ENCODE measurements around the gene CD84. TPM values are rescaled to one million over a fixed set of nuclear protein-coding genes. Genes with fewer than 3 reads are reported as not detected.
"Not testable (repeated sequence)": the region's sequence is repeated elsewhere in the genome, so short reads cannot be mapped to it uniquely, and the experiment has no call there.

CD84 gene
- total and polyA plus RNA-seq, 4 experiments from 2014 or later = 15.9 to 98.9 (median 65.6) TPM

GRCh38 chr1:160531809-160532556, 47.3 kb downstream of the CD84 start:
- H3K27me3 ChIP-seq (ENCODE audit: insufficient read depth, low read length); intact Hi-C loops (cut with micrococcal nuclease); H3K4me3 Mint-ChIP-seq; H3K27me3 Mint-ChIP-seq; H3K36me3 ChIP-seq (ENCODE audit: insufficient read depth, low read length); H3K9me3 ChIP-seq (ENCODE audit: control insufficient read depth in 1 of 2, low read length in 2 of 2); H3K27ac ChIP-seq (ENCODE audit: low read depth, low read length); H3K4me3 ChIP-seq (ENCODE audit: low read length in 2 of 2); CTCF ChIA-PET (ENCODE audit: partially characterized antibody); DNase-seq: not testable (repeated sequence)
- H3K4me1 ChIP-seq (ENCODE audit: insufficient read depth, low read length) = peaks cover 12% of the 10 kb centered on the region
- H3K9me3 Mint-ChIP-seq = peaks cover 2 to 51% (median 33%) of the 10 kb centered on the region in 8 donors
- peak overlapping the region in 1 of 7 donors; percentile 52 for H3K27ac Mint-ChIP-seq
- POLR2A ChIA-PET (ENCODE audit: partially characterized antibody) = interaction anchor here (1.0 kb wide), 1 partner anchor 10 kb away, joined by 3 read pairs; no protein-coding TSS in a partner anchor
- peaks cover 9 to 26% (median 21%) of the 10 kb centered on the region in 4 donors for H3K4me1 Mint-ChIP-seq
- H3K36me3 Mint-ChIP-seq = peaks cover 11 to 28% of the 10 kb centered on the region in 2 donors

DNA sequence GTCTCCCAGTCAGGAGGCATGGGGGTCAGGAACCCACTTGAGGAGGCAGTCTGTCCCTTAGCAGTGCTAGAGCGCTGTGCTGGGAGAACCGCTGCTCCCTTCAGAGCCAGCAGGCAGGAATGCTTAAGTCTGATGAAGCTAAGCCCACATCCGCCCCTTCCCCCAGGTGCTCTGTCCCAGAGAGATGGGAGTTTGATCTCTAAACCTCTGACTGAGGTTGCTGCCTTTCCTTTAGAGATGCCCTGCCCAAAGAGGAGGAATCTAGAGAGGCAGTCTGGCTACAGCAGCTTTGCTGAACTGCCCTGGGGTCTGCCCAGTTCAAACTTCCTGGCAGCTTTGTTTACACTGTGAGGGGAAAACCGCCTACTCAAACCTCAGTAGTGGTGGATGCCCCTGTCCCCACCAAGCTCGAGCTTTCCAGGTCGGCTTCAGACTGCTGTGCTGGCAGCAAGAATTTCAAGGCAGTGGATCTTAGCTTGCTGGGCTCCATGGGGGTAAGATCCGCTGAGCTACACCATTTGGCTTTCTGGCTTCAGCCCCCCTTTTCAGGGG, 49.8 kb downstream of the CD84 start:
- ChIA-PET CTCF (ENCODE audit: partially characterized antibody) (interaction anchor here (0.8 to 1.8 kb wide), 6 partner anchors 9 to 146 kb away, joined by 3 to 6 read pairs (median 3); no protein-coding TSS in a partner anchor), POLR2A (ENCODE audit: partially characterized antibody) (interaction anchor here (0.6 to 2.5 kb wide), 7 partner anchors 10 to 101 kb away, joined by 3 to 10 read pairs (median 3); no protein-coding TSS in a partner anchor)
- DNase-seq; H3K27me3 Mint-ChIP-seq; H3K36me3 ChIP-seq (ENCODE audit: insufficient read depth, low read length); H3K4me3 ChIP-seq (ENCODE audit: low read length in 2 of 2); H3K9me3 ChIP-seq (ENCODE audit: control insufficient read depth in 1 of 2, low read length in 2 of 2); H3K27ac ChIP-seq (ENCODE audit: low read depth, low read length); H3K27me3 ChIP-seq (ENCODE audit: insufficient read depth, low read length): not testable (repeated sequence)
- Mint-ChIP-seq H3K36me3 (peaks cover 14 to 27% of the 10 kb centered on the region in 2 donors), H3K9me3 (peaks cover 4 to 48% (median 34%) of the 10 kb centered on the region in 8 donors), H3K4me1 (peaks cover 10 to 45% (median 28%) of the 10 kb centered on the region in 4 donors), H3K27ac (peak overlapping the region in 3 of 7 donors; percentile 35 to 43 (median 36)), H3K4me3 (peak overlapping the region in 1 of 8 donors; percentile 52)
- H3K4me1 ChIP-seq (ENCODE audit: insufficient read depth, low read length) = peaks cover 12% of the 10 kb centered on the region
- intact Hi-C loops (cut with micrococcal nuclease) = loop anchor here (10.0 kb wide), 1 partner anchor 185 kb away; the partner anchor contains the start of genes COPA and NCSTN

DNA sequence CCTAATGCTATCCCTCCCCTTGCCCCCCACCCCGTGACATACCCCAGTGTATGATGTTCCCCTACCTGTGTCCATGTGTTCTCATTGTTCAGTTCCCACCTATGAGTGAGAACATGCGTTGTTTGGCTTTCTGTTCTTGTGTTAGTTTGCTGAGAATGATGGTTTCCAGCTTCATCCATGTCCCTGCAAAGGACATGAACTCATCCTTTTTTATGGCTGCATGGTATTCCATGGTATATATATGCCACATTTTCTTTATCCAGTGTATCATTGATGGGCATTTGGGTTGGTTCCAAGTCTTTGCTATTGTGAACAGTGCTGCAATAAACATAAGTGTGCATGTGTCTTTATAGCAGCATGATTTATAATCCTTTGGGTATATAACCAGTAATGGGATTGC, 55.5 kb downstream of the CD84 start:
- not testable (repeated sequence) for H3K36me3 ChIP-seq (ENCODE audit: insufficient read depth, low read length); DNase-seq; H3K27me3 Mint-ChIP-seq; H3K4me3 ChIP-seq (ENCODE audit: low read length in 2 of 2); H3K27me3 ChIP-seq (ENCODE audit: insufficient read depth, low read length); H3K27ac ChIP-seq (ENCODE audit: low read depth, low read length); H3K9me3 ChIP-seq (ENCODE audit: control insufficient read depth in 1 of 2, low read length in 2 of 2)
- Mint-ChIP-seq H3K9me3 (peaks cover 4 to 35% (median 31%) of the 10 kb centered on the region in 8 donors), H3K4me3 (peak overlapping the region; percentile 21 to 72 (median 44)), H3K27ac (peak overlapping the region in 6 of 7 donors; percentile 46 to 90 (median 69)), H3K36me3 (peaks cover 22 to 27% of the 10 kb centered on the region in 2 donors), H3K4me1 (peaks cover 44 to 66% (median 59%) of the 10 kb centered on the region in 4 donors)
- intact Hi-C loops (cut with micrococcal nuclease) = loop anchor here (1.0 to 10.0 kb wide), 3 partner anchors 17 to 179 kb away; partner anchors contain the start of genes COPA and NCSTN
- POLR2A ChIA-PET (ENCODE audit: partially characterized antibody) = interaction anchor here (0.6 to 4.3 kb wide), 22 partner anchors 10 to 188 kb away, joined by 3 to 46 read pairs (median 4); partner anchors contain the start of genes CD48 and CD84
- CTCF ChIA-PET (ENCODE audit: partially characterized antibody) = interaction anchor here (1.0 to 3.6 kb wide), 7 partner anchors 11 to 254 kb away, joined by 3 to 14 read pairs (median 6); no protein-coding TSS in a partner anchor
- peaks cover 40% of the 10 kb centered on the region for H3K4me1 ChIP-seq (ENCODE audit: insufficient read depth, low read length)

GRCh38 chr1:160522622-160523345, 56.5 kb downstream of the CD84 start, which contains the start of gene SLAMF6:
Gene SLAMF6, minus strand, starts transcription at chr1:160523255. Its CDS starts 63 bp downstream, at chr1:160523192.
- Mint-ChIP-seq H3K27ac (peak within 1 kb of the TSS; percentile 89 to 98 (median 95)), H3K36me3 (peaks cover 22 to 25% of the 10 kb centered on the region in 2 donors), H3K27me3 (no peaks in the 10 kb centered on the region), H3K4me1 (peaks cover 53 to 76% (median 67%) of the 10 kb centered on the region in 4 donors), H3K4me3 (peak within 1 kb of the TSS; percentile 91 to 98 (median 95)), H3K9me3 (peaks cover 2 to 27% (median 24%) of the 10 kb centered on the region in 8 donors)
- peak; percentile 58 to 63 (median 59) for DNase-seq
- Histone ChIP-seq H3K27ac (ENCODE audit: low read depth, low read length) (peak within 1 kb of the TSS; percentile 60), H3K27me3 (ENCODE audit: insufficient read depth, low read length) (no peaks in the 10 kb centered on the region), H3K9me3 (ENCODE audit: control insufficient read depth in 1 of 2, low read length in 2 of 2) (no peaks in the 10 kb centered on the region), H3K4me1 (ENCODE audit: insufficient read depth, low read length) (peaks cover 50% of the 10 kb centered on the region), H3K36me3 (ENCODE audit: insufficient read depth, low read length) (no peaks in the 10 kb centered on the region), H3K4me3 (ENCODE audit: low read length in 2 of 2) (peak within 1 kb of the TSS; percentile 69 to 71)
- ChIA-PET CTCF (ENCODE audit: partially characterized antibody) (interaction anchor here (0.9 to 3.6 kb wide), 18 partner anchors 12 to 255 kb away, joined by 3 to 14 read pairs (median 4); no protein-coding TSS in a partner anchor), POLR2A (ENCODE audit: partially characterized antibody) (interaction anchor here (0.6 to 4.3 kb wide), 38 partner anchors 9 to 283 kb away, joined by 3 to 46 read pairs (median 4); partner anchors contain the start of genes CD48, CD84, COPA and NCSTN)
- intact Hi-C loops (cut with micrococcal nuclease) = loop anchor here (1.0 to 10.0 kb wide), 3 partner anchors 18 to 178 kb away; partner anchors contain the start of genes COPA and NCSTN

- Mint-ChIP-seq H3K9me3 (peaks cover 2 to 24% (median 18%) of the 10 kb centered on the region in 8 donors), H3K27ac (peak overlapping the region; percentile 89 to 98 (median 95)), H3K4me3 (peak overlapping the region; percentile 91 to 98 (median 95)), H3K4me1 (peaks cover 59 to 79% (median 71%) of the 10 kb centered on the region in 4 donors), H3K27me3 (no peaks in the 10 kb centered on the region), H3K36me3 (peaks cover 22 to 27% of the 10 kb centered on the region in 2 donors)
- intact Hi-C loops (cut with micrococcal nuclease) = loop anchor here (10.0 kb wide), 1 partner anchor 177 kb away; the partner anchor contains the start of genes COPA and NCSTN
- H3K36me3 ChIP-seq (ENCODE audit: insufficient read depth, low read length) = no peaks in the 10 kb centered on the region
- DNase-seq = no peak
- ChIA-PET CTCF (ENCODE audit: partially characterized antibody) (interaction anchor here (0.6 to 3.6 kb wide), 15 partner anchors 13 to 153 kb away, joined by 3 to 14 read pairs (median 4); no protein-coding TSS in a partner anchor), POLR2A (ENCODE audit: partially characterized antibody) (interaction anchor here (0.8 to 4.3 kb wide), 24 partner anchors 9 to 179 kb away, joined by 3 to 46 read pairs (median 4); partner anchors contain the start of genes CD84, COPA and NCSTN)
- H3K27me3 ChIP-seq (ENCODE audit: insufficient read depth, low read length) = no peaks in the 10 kb centered on the region
- peaks cover 57% of the 10 kb centered on the region for H3K4me1 ChIP-seq (ENCODE audit: insufficient read depth, low read length)
- peak overlapping the region; percentile 60 for H3K27ac ChIP-seq (ENCODE audit: low read depth, low read length)
- H3K4me3 ChIP-seq (ENCODE audit: low read length in 2 of 2) = peak overlapping the region; percentile 69 to 71
- H3K9me3 ChIP-seq (ENCODE audit: control insufficient read depth in 1 of 2, low read length in 2 of 2) = no peaks in the 10 kb centered on the region
Measured at GRCh38 chr1:160522136-160522535, 57.2 kb downstream of the CD84 start.

DNA sequence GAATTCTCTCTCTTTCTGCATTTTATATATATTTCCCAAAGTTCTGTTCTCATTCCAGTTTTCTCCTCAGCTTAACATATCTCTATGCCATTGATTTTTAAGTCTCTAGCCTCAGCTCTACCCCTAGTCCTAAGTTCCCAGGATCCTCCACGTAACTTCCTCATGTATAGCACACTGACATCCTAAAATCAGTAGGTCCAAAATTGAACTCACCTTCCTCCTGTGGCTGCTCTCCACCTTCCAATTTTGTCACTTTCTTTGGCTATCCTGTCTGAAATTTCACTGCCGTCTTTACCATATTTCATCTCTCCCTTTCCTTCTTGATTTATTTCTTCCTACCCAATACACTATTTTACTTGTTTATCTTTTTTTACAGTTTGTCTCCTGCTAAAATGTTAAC, 57.7 kb downstream of the CD84 start:
- H3K4me3 Mint-ChIP-seq = peak overlapping the region; percentile 91 to 98 (median 95)
- H3K27ac Mint-ChIP-seq = peak overlapping the region; percentile 84 to 98 (median 95)
- Histone ChIP-seq H3K4me3 (ENCODE audit: low read length in 2 of 2) (peak overlapping the region; percentile 69 to 71), H3K4me1 (ENCODE audit: insufficient read depth, low read length) (peaks cover 62% of the 10 kb centered on the region), H3K9me3 (ENCODE audit: control insufficient read depth in 1 of 2, low read length in 2 of 2) (no peaks in the 10 kb centered on the region), H3K36me3 (ENCODE audit: insufficient read depth, low read length) (no peaks in the 10 kb centered on the region), H3K27me3 (ENCODE audit: insufficient read depth, low read length) (no peaks in the 10 kb centered on the region), H3K27ac (ENCODE audit: low read depth, low read length) (peak overlapping the region; percentile 60)
- ChIA-PET CTCF (ENCODE audit: partially characterized antibody) (interaction anchor here (0.6 to 3.6 kb wide), 6 partner anchors 22 to 98 kb away, joined by 3 to 14 read pairs (median 4); no protein-coding TSS in a partner anchor), POLR2A (ENCODE audit: partially characterized antibody) (interaction anchor here (0.8 to 4.3 kb wide), 14 partner anchors 8 to 91 kb away, joined by 3 to 46 read pairs (median 6); partner anchors contain the start of gene CD84)
- DNase-seq = no peak
- peaks cover 0 to 18% (median 12%) of the 10 kb centered on the region in 8 donors for H3K9me3 Mint-ChIP-seq
- intact Hi-C loops (cut with micrococcal nuclease) = loop anchor here (10.0 kb wide), 1 partner anchor 177 kb away; the partner anchor contains the start of genes COPA and NCSTN
- peaks cover 22 to 26% of the 10 kb centered on the region in 2 donors for H3K36me3 Mint-ChIP-seq
- no peaks in the 10 kb centered on the region for H3K27me3 Mint-ChIP-seq
- H3K4me1 Mint-ChIP-seq = peaks cover 65 to 84% (median 71%) of the 10 kb centered on the region in 4 donors
